ENCODE measurements around the gene UGT1A6. TPM values are rescaled to one million over a fixed set of nuclear protein-coding genes. Genes with fewer than 3 reads are reported as not detected.

Gene UGT1A6
- total RNA-seq, 1 donor from 2014 or later, result not detected

- Histone ChIP-seq H3K9me3 (replicated peaks) (no peaks in the 10 kb centered on the region), H3K4me3 (no peak overlapping the region), H3K27ac (replicated peaks) (no peak overlapping the region), H3K36me3 (no peaks in the 10 kb centered on the region), H3K4me1 (no peaks in the 10 kb centered on the region), H3K27me3 (ENCODE audit: low read depth) (peaks cover 47% of the 10 kb centered on the region)
- intact Hi-C loops (cut with micrococcal nuclease), result no loop called here
- TF ChIP-seq CTCF (IDR thresholded peaks at IDR 0.05; ENCODE audit: borderline replicate concordance), result no peak
- DNase-seq, result no peak
These were observed 16.6 kb upstream of the UGT1A6 start for GRCh38 chr2:233676046-233676445.

- no peaks in the 10 kb centered on the region for H3K36me3 ChIP-seq
- no peak for DNase-seq
- H3K27ac ChIP-seq (replicated peaks), result no peak overlapping the region
- no peak for TF ChIP-seq CTCF (IDR thresholded peaks at IDR 0.05; ENCODE audit: borderline replicate concordance)
- no peak overlapping the region for H3K4me3 ChIP-seq
- H3K9me3 ChIP-seq (replicated peaks), result no peaks in the 10 kb centered on the region
- peaks cover 45% of the 10 kb centered on the region for H3K27me3 ChIP-seq (ENCODE audit: low read depth)
- no peaks in the 10 kb centered on the region for H3K4me1 ChIP-seq
- intact Hi-C loops (cut with micrococcal nuclease), result no loop called here
These were observed 13.5 kb upstream of the UGT1A6 start for GRCh38 chr2:233679196-233679595.

GRCh38 chr2:233680361-233681045 lies 12.2 kb upstream of the UGT1A6 start:
- Histone ChIP-seq H3K9me3 (replicated peaks) (no peaks in the 10 kb centered on the region), H3K36me3 (no peaks in the 10 kb centered on the region), H3K4me1 (no peaks in the 10 kb centered on the region), H3K27ac (replicated peaks) (no peak overlapping the region), H3K4me3 (no peak overlapping the region), H3K27me3 (ENCODE audit: low read depth) (peaks cover 45% of the 10 kb centered on the region)
- DNase-seq, result no peak
- TF ChIP-seq CTCF (IDR thresholded peaks at IDR 0.05; ENCODE audit: borderline replicate concordance), result no peak
- intact Hi-C loops (cut with micrococcal nuclease), result no loop called here

- Histone ChIP-seq H3K27ac (replicated peaks) (no peak within 1 kb of the TSS), H3K9me3 (replicated peaks) (no peaks in the 10 kb centered on the region), H3K27me3 (ENCODE audit: low read depth) (peaks cover 45% of the 10 kb centered on the region), H3K4me3 (no peak within 1 kb of the TSS), H3K4me1 (no peaks in the 10 kb centered on the region), H3K36me3 (no peaks in the 10 kb centered on the region)
- intact Hi-C loops (cut with micrococcal nuclease), result no loop called here
- TF ChIP-seq CTCF (IDR thresholded peaks at IDR 0.05; ENCODE audit: borderline replicate concordance), result no peak
- no peak for DNase-seq
These were observed 11.1 kb upstream of the UGT1A6 start, which contains the start of gene UGT1A7 for GRCh38 chr2:233681521-233682099. Gene UGT1A7, plus strand, starts transcription at chr2:233681901. Its CDS starts 37 bp downstream, at chr2:233681938.

GRCh38 chr2:233684640-233685039 lies 8.1 kb upstream of the UGT1A6 start:
- Histone ChIP-seq H3K9me3 (replicated peaks) (no peaks in the 10 kb centered on the region), H3K4me1 (no peaks in the 10 kb centered on the region), H3K36me3 (no peaks in the 10 kb centered on the region), H3K4me3 (no peak overlapping the region), H3K27me3 (ENCODE audit: low read depth) (peaks cover 30% of the 10 kb centered on the region), H3K27ac (replicated peaks) (no peak overlapping the region)
- no peak for DNase-seq
- TF ChIP-seq CTCF (IDR thresholded peaks at IDR 0.05; ENCODE audit: borderline replicate concordance), result no peak
- intact Hi-C loops (cut with micrococcal nuclease), result no loop called here
